Measurements from ENCODE around the gene STAMBPL1. TPM values are rescaled to one million over a fixed set of nuclear protein-coding genes. Genes with fewer than 3 reads are reported as not detected.

Gene STAMBPL1
- total RNA-seq, 1 donor from 2014 or later = 1.5 TPM

GRCh38 chr10:88873757-88874156 is 6.3 kb upstream of the STAMBPL1 start:
- no peaks in the 10 kb centered on the region for H3K27me3 ChIP-seq (ENCODE audit: insufficient read depth, low read length)
- no peaks in the 10 kb centered on the region for H3K9me3 ChIP-seq (ENCODE audit: insufficient read depth, low read depth, low read length)
- no peak overlapping the region for H3K4me2 ChIP-seq (ENCODE audit: low read length)
- no peaks in the 10 kb centered on the region for H3K36me3 Mint-ChIP-seq (ENCODE audit: low read depth, unreplicated experiment)
- no peak overlapping the region for H2AFZ ChIP-seq (ENCODE audit: low read depth, low read length)
- no peak for FAIRE-seq
- no peak overlapping the region for H3K4me3 ChIP-seq (ENCODE audit: insufficient read depth, low read depth, low read length)
- H3K27ac ChIP-seq (ENCODE audit: low read depth, low read length) = no peak overlapping the region
- no peaks in the 10 kb centered on the region for H3K36me3 ChIP-seq (ENCODE audit: insufficient read depth, low read length)
- no peak overlapping the region for H3K4me3 Mint-ChIP-seq (ENCODE audit: unreplicated experiment)
- no peak for TF ChIP-seq CTCF (IDR thresholded peaks at IDR 0.05; ENCODE audit: insufficient read depth, low read depth, low read length)
- H3K79me2 ChIP-seq (ENCODE audit: insufficient read depth, low read length) = no peaks in the 10 kb centered on the region
- H3K27ac Mint-ChIP-seq (ENCODE audit: unreplicated experiment) = no peak overlapping the region
- H3K4me1 ChIP-seq (ENCODE audit: insufficient read depth, low read length) = no peaks in the 10 kb centered on the region
- H4K20me1 ChIP-seq (ENCODE audit: insufficient read depth, low read length) = no peaks in the 10 kb centered on the region
- no peaks in the 10 kb centered on the region for H3K4me1 Mint-ChIP-seq (ENCODE audit: low read depth, unreplicated experiment)
- DNase-seq (ENCODE audit: low read depth) = no peak
- no peak overlapping the region for H3K9ac ChIP-seq (ENCODE audit: low read length)
- no peaks in the 10 kb centered on the region for H3K9me3 Mint-ChIP-seq (ENCODE audit: unreplicated experiment)
- H3K27me3 Mint-ChIP-seq (ENCODE audit: low read depth, unreplicated experiment) = peaks cover 9% of the 10 kb centered on the region

- Histone ChIP-seq H3K4me3 (ENCODE audit: insufficient read depth, low read depth, low read length) (no peak overlapping the region), H4K20me1 (ENCODE audit: insufficient read depth, low read length) (no peaks in the 10 kb centered on the region), H3K36me3 (ENCODE audit: insufficient read depth, low read length) (no peaks in the 10 kb centered on the region), H3K9me3 (ENCODE audit: insufficient read depth, low read depth, low read length) (no peaks in the 10 kb centered on the region), H3K9ac (ENCODE audit: low read length) (no peak overlapping the region), H3K27ac (ENCODE audit: low read depth, low read length) (no peak overlapping the region), H3K27me3 (ENCODE audit: insufficient read depth, low read length) (no peaks in the 10 kb centered on the region), H3K4me2 (ENCODE audit: low read length) (no peak overlapping the region), H3K79me2 (ENCODE audit: insufficient read depth, low read length) (no peaks in the 10 kb centered on the region), H3K4me1 (ENCODE audit: insufficient read depth, low read length) (no peaks in the 10 kb centered on the region), H2AFZ (ENCODE audit: low read depth, low read length) (no peak overlapping the region)
- no peak for TF ChIP-seq CTCF (IDR thresholded peaks at IDR 0.05; ENCODE audit: insufficient read depth, low read depth, low read length)
- no peak for TF ChIP-seq EZH2 (IDR thresholded peaks at IDR 0.05; ENCODE audit: insufficient read depth, low read length)
- Mint-ChIP-seq H3K4me3 (ENCODE audit: unreplicated experiment) (no peak overlapping the region), H3K4me1 (ENCODE audit: low read depth, unreplicated experiment) (no peaks in the 10 kb centered on the region), H3K27me3 (ENCODE audit: low read depth, unreplicated experiment) (peaks cover 9% of the 10 kb centered on the region), H3K9me3 (ENCODE audit: unreplicated experiment) (no peaks in the 10 kb centered on the region), H3K36me3 (ENCODE audit: low read depth, unreplicated experiment) (no peaks in the 10 kb centered on the region), H3K27ac (ENCODE audit: unreplicated experiment) (no peak overlapping the region)
- DNase-seq (ENCODE audit: low read depth) = no peak
- no peak for FAIRE-seq
These were observed 5.8 kb upstream of the STAMBPL1 start for GRCh38 chr10:88874281-88874680.

- Mint-ChIP-seq H3K4me1 (ENCODE audit: low read depth, unreplicated experiment) (no peaks in the 10 kb centered on the region), H3K27me3 (ENCODE audit: low read depth, unreplicated experiment) (peaks cover 9% of the 10 kb centered on the region), H3K4me3 (ENCODE audit: unreplicated experiment) (no peak overlapping the region), H3K9me3 (ENCODE audit: unreplicated experiment) (no peaks in the 10 kb centered on the region), H3K36me3 (ENCODE audit: low read depth, unreplicated experiment) (no peaks in the 10 kb centered on the region), H3K27ac (ENCODE audit: unreplicated experiment) (no peak overlapping the region)
- DNase-seq (ENCODE audit: low read depth) = no peak
- Histone ChIP-seq H2AFZ (ENCODE audit: low read depth, low read length) (no peak overlapping the region), H3K27ac (ENCODE audit: low read depth, low read length) (no peak overlapping the region), H3K4me2 (ENCODE audit: low read length) (no peak overlapping the region), H4K20me1 (ENCODE audit: insufficient read depth, low read length) (no peaks in the 10 kb centered on the region), H3K27me3 (ENCODE audit: insufficient read depth, low read length) (no peaks in the 10 kb centered on the region), H3K4me1 (ENCODE audit: insufficient read depth, low read length) (peaks cover 4% of the 10 kb centered on the region), H3K36me3 (ENCODE audit: insufficient read depth, low read length) (no peaks in the 10 kb centered on the region), H3K4me3 (ENCODE audit: insufficient read depth, low read depth, low read length) (no peak overlapping the region), H3K9ac (ENCODE audit: low read length) (no peak overlapping the region), H3K79me2 (ENCODE audit: insufficient read depth, low read length) (no peaks in the 10 kb centered on the region), H3K9me3 (ENCODE audit: insufficient read depth, low read depth, low read length) (no peaks in the 10 kb centered on the region)
- no peak for TF ChIP-seq CTCF (IDR thresholded peaks at IDR 0.05; ENCODE audit: insufficient read depth, low read depth, low read length)
- no peak for TF ChIP-seq EZH2 (IDR thresholded peaks at IDR 0.05; ENCODE audit: insufficient read depth, low read length)
- FAIRE-seq = no peak
These were observed 5.0 kb upstream of the STAMBPL1 start for GRCh38 chr10:88875081-88875480.

Measured in astrocyte (in vitro differentiated cells and primary cell).